Right kidney (tissue), 1 donor: ENCODE measurements around the gene LIG4.

ENCODE experiments used
- DNase-seq: peaks from one replicate; pipeline ENCODE4 v3.0.0-alpha.2; 2016

The LIG4 gene

GRCh38 chr13:108195146-108195545 is 20.2 kb downstream of the LIG4 start:
- DNase-seq: no peak

DNA sequence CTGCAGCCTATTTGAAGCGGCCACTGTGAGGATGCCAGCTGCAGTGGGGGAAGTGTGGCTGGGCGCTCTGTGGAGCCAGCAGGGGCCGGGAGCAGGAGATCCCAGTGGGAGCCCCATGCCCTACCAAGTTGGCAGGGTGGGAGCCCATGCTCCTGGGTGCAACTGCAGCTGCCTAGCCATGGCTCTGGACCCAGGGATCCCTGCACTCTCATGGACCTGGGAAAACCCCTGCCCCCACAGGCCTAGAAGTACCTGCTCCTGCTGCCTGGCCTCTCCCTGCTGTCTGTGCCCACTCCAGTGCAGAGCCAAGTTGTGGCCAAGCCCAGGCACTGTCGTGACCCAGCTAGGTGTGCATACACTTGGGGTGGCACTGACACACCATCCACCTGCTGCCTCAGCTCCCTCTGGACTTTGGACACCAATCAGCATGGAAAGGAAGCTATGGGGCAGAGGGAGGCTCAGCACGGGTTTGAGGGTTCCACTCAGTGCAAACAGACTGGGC is 20.9 kb downstream of the LIG4 start:
- DNase-seq: no peak

DNA sequence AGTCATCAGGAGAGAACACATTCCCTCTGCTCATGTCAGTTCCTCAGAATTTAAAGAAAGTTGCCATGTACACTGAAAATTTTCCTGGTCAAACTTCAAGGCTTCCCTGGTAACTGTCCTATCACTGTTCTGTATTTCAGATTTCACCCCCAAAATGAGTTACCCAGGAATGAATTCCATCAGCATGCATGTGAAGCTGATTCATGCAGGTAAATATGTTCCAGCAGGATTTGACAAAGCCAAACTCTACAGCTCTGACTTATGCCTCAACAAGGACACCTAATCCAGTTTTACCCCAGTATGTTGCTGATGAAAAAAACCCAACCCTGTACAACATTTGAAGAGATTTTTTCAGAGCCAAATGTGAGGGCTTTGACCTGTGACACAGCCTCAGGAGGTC is 21.5 kb downstream of the LIG4 start:
- DNase-seq: no peak

GRCh38 chr13:108190897-108191296 is 24.4 kb downstream of the LIG4 start:
- DNase-seq: no peak

DNA sequence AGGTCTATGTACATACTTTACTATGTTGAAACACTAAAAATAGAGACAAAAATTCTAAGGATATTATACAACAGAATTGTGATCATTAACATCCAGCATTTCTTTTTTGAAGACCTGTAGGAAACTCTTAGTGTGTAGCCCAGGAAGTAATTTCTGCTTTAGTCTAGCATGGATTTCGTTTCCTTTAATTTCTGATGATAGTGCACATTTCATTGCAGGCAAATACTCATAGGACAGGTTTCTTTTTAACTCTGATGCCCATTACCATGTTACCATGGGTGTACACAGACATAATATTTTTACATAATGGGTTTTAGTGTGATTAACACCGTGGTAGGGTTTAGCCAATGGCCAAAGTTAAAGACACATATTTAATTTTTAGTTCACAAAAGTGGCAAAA is 27.1 kb downstream of the LIG4 start:
- no peak for DNase-seq

- DNase-seq: no peak
Observed at GRCh38 chr13:108185223-108185622, 30.1 kb downstream of the LIG4 start.

GRCh38 chr13:108182652-108183051 is 32.7 kb downstream of the LIG4 start:
- no peak for DNase-seq

DNA sequence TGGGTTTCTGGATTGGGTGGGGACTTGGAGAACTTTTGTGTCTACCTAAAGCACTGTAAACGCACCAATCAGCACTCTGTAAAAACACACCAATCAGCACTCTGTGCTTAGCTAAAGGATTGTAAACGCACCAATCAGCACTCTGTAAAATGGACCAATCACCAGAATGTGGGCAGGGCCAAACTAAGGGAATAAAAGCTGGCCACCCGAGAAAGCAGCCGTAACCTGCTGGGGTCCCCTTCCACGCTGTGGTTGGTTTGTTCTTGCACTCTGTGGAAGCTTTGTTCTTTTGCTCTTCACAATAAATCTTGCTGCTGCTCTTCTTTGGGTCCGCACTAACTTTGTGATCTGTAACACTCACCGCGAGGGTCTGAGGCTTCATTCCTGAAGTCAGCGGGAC is 37.3 kb downstream of the LIG4 start:
- no peak for DNase-seq

- DNase-seq: no peak
Observed at GRCh38 chr13:108176685-108177274, 38.6 kb downstream of the LIG4 start.

- no peak for DNase-seq
Observed at GRCh38 chr13:108168929-108169328, 46.4 kb downstream of the LIG4 start.

- no peak for DNase-seq
Observed at GRCh38 chr13:108166078-108166477, 49.3 kb downstream of the LIG4 start.

DNA sequence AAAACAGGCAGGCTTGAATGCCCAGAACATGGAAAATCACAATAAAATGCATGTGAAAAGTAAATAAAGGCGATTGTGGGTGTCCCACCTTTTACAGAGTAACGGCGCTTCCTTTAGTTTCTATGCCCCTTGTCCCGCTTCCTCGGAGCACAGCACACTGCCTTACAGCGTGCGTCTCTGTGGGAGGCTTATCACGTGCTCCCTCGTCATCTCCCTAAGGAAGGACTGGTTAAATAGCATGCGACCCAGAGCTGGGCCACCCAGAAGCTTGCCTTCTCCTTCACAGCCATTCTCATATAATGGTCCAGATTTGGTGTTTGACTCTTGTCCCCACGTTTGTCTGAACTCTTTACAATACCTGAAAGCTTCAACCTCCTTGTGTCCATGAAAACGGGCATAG is 56.6 kb downstream of the LIG4 start:
- no peak for DNase-seq
